ENCODE data around the gene PIK3R1.

Gene PIK3R1

DNA sequence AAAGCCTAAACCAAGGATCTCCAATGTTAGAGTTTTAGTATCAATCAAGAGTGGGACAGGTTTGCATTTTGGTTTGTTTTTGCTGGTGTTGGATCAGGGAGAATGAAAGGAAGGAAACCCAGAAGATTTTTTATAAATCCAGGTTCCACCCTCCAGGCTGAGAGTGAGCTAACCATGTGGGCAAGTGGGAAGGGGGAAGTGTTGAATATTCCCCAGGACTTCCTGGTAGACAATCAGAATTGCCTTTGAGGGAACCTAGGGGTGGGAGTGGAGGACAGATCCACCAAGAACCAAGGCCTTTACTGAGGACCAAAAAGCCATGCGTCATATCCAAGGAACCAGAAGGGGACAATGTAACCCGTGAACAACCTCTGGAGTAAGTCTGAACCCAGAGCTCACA lies 33.5 kb upstream of the PIK3R1 start:
- H3K4me3 ChIP-seq (ENCODE audit: low read length), result no peak overlapping the region
- H2AFZ ChIP-seq (ENCODE audit: low read depth, low read length), result no peak overlapping the region
- no peak overlapping the region for H3K4me2 ChIP-seq (ENCODE audit: low read length)
- H3K36me3 ChIP-seq (replicated peaks; ENCODE audit: low read depth, low read length), result no peaks in the 10 kb centered on the region
- H3K9ac ChIP-seq (ENCODE audit: low read length), result no peak overlapping the region
- peaks cover 5% of the 10 kb centered on the region for H3K4me1 ChIP-seq (ENCODE audit: low read length)
- no peaks in the 10 kb centered on the region for H4K20me1 ChIP-seq (ENCODE audit: insufficient read depth, low read length)
- TF ChIP-seq, protein P1, sequence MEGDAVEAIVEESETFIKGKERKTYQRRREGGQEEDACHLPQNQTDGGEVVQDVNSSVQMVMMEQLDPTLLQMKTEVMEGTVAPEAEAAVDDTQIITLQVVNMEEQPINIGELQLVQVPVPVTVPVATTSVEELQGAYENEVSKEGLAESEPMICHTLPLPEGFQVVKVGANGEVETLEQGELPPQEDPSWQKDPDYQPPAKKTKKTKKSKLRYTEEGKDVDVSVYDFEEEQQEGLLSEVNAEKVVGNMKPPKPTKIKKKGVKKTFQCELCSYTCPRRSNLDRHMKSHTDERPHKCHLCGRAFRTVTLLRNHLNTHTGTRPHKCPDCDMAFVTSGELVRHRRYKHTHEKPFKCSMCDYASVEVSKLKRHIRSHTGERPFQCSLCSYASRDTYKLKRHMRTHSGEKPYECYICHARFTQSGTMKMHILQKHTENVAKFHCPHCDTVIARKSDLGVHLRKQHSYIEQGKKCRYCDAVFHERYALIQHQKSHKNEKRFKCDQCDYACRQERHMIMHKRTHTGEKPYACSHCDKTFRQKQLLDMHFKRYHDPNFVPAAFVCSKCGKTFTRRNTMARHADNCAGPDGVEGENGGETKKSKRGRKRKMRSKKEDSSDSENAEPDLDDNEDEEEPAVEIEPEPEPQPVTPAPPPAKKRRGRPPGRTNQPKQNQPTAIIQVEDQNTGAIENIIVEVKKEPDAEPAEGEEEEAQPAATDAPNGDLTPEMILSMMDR (IDR thresholded peaks at IDR 0.05; ENCODE audit: low read depth, low read length), result no peak
- no peak for TF ChIP-seq EZH2phosphoT487 (IDR thresholded peaks at IDR 0.05; ENCODE audit: low read depth)
- H3K27me3 ChIP-seq (ENCODE audit: low read depth, low read length), result no peaks in the 10 kb centered on the region
- H3K79me2 ChIP-seq (ENCODE audit: low read length), result no peaks in the 10 kb centered on the region
- H3K9me3 ChIP-seq (ENCODE audit: insufficient read depth, low read length), result no peaks in the 10 kb centered on the region
- H3K27ac ChIP-seq (ENCODE audit: low read length), result no peak overlapping the region

DNA sequence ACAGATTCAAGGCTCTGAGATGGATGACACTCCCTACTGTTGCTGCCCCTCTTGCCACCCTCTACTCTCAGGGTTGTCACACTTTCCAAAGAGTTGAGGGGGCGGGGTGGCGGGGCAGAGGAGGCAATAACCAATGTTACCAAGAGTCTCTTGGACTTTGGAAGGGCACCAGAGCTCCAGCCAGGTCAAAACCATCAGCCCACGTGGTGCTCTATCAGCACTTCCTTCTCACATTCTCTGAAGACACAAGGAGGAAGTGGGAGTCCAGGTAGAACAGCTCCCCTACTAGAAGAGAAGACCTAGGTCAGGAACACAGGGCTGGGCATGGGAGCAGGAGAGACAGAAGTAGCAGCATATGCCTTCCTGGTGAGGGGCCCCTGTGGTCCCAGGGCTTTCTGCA lies 33.0 kb upstream of the PIK3R1 start:
- Histone ChIP-seq H3K4me2 (ENCODE audit: low read length) (no peak overlapping the region), H3K9ac (ENCODE audit: low read length) (no peak overlapping the region), H3K27me3 (ENCODE audit: low read depth, low read length) (no peaks in the 10 kb centered on the region), H3K4me1 (ENCODE audit: low read length) (peaks cover 5% of the 10 kb centered on the region), H3K79me2 (ENCODE audit: low read length) (no peaks in the 10 kb centered on the region), H3K36me3 (replicated peaks; ENCODE audit: low read depth, low read length) (no peaks in the 10 kb centered on the region), H3K4me3 (ENCODE audit: low read length) (no peak overlapping the region), H3K9me3 (ENCODE audit: insufficient read depth, low read length) (no peaks in the 10 kb centered on the region), H4K20me1 (ENCODE audit: insufficient read depth, low read length) (no peaks in the 10 kb centered on the region), H2AFZ (ENCODE audit: low read depth, low read length) (no peak overlapping the region), H3K27ac (ENCODE audit: low read length) (no peak overlapping the region)
- TF ChIP-seq, protein P1 (IDR thresholded peaks at IDR 0.05; ENCODE audit: low read depth, low read length), result no peak
- TF ChIP-seq EZH2phosphoT487 (IDR thresholded peaks at IDR 0.05; ENCODE audit: low read depth), result no peak

DNA sequence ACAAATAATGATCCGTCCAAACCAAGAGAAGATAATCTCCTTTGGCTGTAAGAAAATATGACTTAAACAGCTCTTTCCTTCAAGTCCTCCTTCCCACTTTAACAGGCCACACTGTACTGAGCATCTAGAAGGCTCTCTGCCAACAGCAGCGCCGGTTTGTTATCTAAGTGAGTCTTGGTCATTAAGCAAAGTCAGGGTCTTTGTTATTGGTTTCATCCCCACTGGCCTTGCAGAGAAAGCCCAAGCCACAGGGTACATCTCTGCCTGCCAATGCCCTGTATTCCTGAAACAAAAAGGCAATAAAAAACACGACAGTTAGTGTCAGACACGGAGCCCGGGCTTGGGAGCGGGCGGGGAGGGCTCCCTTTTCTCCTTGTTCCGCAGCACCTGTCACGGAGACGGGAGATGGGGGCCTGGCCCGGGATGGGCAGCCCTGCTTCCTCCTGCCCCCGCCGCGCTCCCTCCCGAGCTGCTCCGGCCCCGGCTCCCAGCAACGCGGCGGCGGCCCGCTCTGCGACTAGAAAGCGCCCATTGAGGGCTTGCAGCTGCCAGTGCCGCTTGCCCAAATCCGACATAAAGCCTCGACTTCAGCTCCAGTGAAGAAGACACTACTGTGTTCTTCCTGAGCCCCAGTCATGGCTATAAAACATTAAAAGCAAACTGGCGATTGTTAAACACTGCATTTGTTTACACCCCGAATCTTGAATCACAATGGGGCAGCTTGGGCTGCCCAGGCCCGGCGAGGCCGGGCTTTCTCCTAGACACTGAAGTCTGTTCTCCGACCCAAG lies 28.1 kb upstream of the PIK3R1 start:
- Histone ChIP-seq H3K36me3 (replicated peaks; ENCODE audit: low read depth, low read length) (no peaks in the 10 kb centered on the region), H3K9me3 (ENCODE audit: insufficient read depth, low read length) (no peaks in the 10 kb centered on the region), H3K4me2 (ENCODE audit: low read length) (no peak overlapping the region), H3K27me3 (ENCODE audit: low read depth, low read length) (no peaks in the 10 kb centered on the region), H3K9ac (ENCODE audit: low read length) (no peak overlapping the region), H3K27ac (ENCODE audit: low read length) (no peak overlapping the region), H3K79me2 (ENCODE audit: low read length) (no peaks in the 10 kb centered on the region), H3K4me3 (ENCODE audit: low read length) (no peak overlapping the region), H2AFZ (ENCODE audit: low read depth, low read length) (no peak overlapping the region), H4K20me1 (ENCODE audit: insufficient read depth, low read length) (no peaks in the 10 kb centered on the region), H3K4me1 (ENCODE audit: low read length) (peaks cover 3% of the 10 kb centered on the region)
- no peak for TF ChIP-seq EZH2phosphoT487 (IDR thresholded peaks at IDR 0.05; ENCODE audit: low read depth)
- TF ChIP-seq, protein P1 (IDR thresholded peaks at IDR 0.05; ENCODE audit: low read depth, low read length), result no peak

DNA sequence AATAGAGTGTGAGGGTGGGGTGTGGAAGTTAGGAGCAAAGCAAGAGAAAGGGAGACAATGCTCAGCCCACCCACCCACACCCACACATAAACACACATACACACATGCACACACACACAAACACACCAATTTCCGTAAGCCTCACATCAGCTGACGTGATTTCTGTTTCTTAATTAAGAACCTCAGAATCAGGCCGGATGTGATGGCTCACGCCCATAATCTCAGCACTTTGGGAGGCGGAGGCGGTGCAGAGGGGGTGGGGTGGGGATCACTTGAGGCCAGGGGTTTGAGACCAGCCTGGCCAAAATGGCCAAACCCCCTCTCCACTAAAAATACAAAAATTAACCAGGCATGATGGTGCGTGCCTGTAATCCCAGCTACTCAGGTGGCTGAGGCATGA lies 26.4 kb upstream of the PIK3R1 start:
- H3K27me3 ChIP-seq (ENCODE audit: low read depth, low read length), result no peaks in the 10 kb centered on the region
- H3K4me3 ChIP-seq (ENCODE audit: low read length), result no peak overlapping the region
- no peaks in the 10 kb centered on the region for H3K9me3 ChIP-seq (ENCODE audit: insufficient read depth, low read length)
- no peak overlapping the region for H3K9ac ChIP-seq (ENCODE audit: low read length)
- H4K20me1 ChIP-seq (ENCODE audit: insufficient read depth, low read length), result no peaks in the 10 kb centered on the region
- H2AFZ ChIP-seq (ENCODE audit: low read depth, low read length), result no peak overlapping the region
- H3K79me2 ChIP-seq (ENCODE audit: low read length), result no peaks in the 10 kb centered on the region
- no peak overlapping the region for H3K4me2 ChIP-seq (ENCODE audit: low read length)
- H3K36me3 ChIP-seq (replicated peaks; ENCODE audit: low read depth, low read length), result no peaks in the 10 kb centered on the region
- H3K27ac ChIP-seq (ENCODE audit: low read length), result no peak overlapping the region
- TF ChIP-seq, protein P1 (IDR thresholded peaks at IDR 0.05; ENCODE audit: low read depth, low read length), result no peak
- TF ChIP-seq EZH2phosphoT487 (IDR thresholded peaks at IDR 0.05; ENCODE audit: low read depth), result no peak
- H3K4me1 ChIP-seq (ENCODE audit: low read length), result no peaks in the 10 kb centered on the region
